ENCODE measurements around the gene PDXP. TPM values are rescaled to one million over a fixed set of nuclear protein-coding genes. Genes with fewer than 3 reads are reported as not detected.

Gene PDXP
- polyA plus RNA-seq, 1 donor (not counting 4 experiments of a cell fraction or from before 2014, with no cell fraction given), result 5.2 TPM

DNA sequence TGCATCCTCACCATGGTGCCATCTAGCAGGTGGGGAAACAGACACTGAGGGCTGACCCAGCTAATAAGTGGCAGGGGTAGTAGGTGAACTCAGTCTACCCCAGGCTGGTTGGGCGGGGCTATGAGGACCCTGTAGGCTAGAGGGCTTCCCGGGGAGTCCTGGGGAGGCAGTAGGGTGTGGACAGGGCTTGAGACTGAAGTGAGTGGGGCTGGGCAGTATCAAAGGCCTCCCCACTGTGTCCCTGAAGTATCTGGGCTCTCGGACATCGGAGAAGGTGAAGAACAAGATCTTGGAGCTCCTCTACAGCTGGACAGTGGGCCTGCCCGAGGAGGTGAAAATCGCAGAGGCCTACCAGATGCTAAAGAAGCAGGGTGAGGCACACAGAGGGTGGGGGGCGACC, 38.5 kb upstream of the PDXP start:
- Histone ChIP-seq H3K27me3 (ENCODE audit: control insufficient read depth, extremely low read depth, insufficient read depth, low read length) (no peaks in the 10 kb centered on the region), H3K27ac (ENCODE audit: control insufficient read depth, insufficient read depth, low read length) (no peak overlapping the region), H2AFZ (ENCODE audit: control insufficient read depth, low read length) (no peak overlapping the region), H3K9me1 (ENCODE audit: control insufficient read depth, extremely low read depth, insufficient read depth, low read length) (no peaks in the 10 kb centered on the region), H4K20me1 (ENCODE audit: control insufficient read depth, extremely low read depth, insufficient read depth, low read length) (no peaks in the 10 kb centered on the region), H3K4me1 (ENCODE audit: control insufficient read depth, extremely low read depth, insufficient read depth, low read length) (no peaks in the 10 kb centered on the region), H3K36me3 (ENCODE audit: control insufficient read depth in 2 of 2, extremely low read depth in 1 of 2, insufficient read depth in 2 of 2, low read length in 2 of 2) (peaks cover 35% of the 10 kb centered on the region in 2 experiments), H3K9ac (ENCODE audit: control insufficient read depth, extremely low read depth, insufficient read depth, low read length) (no peak overlapping the region), H3K4me3 (ENCODE audit: control insufficient read depth in 2 of 3, extremely low read depth in 1 of 3, insufficient read depth in 2 of 3, low read depth in 1 of 3, low read length in 3 of 3) (no peak overlapping the region), H3K79me2 (ENCODE audit: control insufficient read depth, insufficient read depth, low read length) (no peaks in the 10 kb centered on the region), H3K9me3 (ENCODE audit: control insufficient read depth, low read depth, low read length) (no peaks in the 10 kb centered on the region), H3K4me2 (ENCODE audit: control insufficient read depth, extremely low read depth, insufficient read depth, low read depth, low read length) (no peak overlapping the region)
- FAIRE-seq, result no peak
- dilution Hi-C loops (cut with MboI; ENCODE audit: extremely low pct_ligation_motif_present, low sequenced_read_pairs), result no loop called here
- no peak for DNase-seq (ENCODE audit: low read depth, low spot score)
- TF ChIP-seq, protein P1, sequence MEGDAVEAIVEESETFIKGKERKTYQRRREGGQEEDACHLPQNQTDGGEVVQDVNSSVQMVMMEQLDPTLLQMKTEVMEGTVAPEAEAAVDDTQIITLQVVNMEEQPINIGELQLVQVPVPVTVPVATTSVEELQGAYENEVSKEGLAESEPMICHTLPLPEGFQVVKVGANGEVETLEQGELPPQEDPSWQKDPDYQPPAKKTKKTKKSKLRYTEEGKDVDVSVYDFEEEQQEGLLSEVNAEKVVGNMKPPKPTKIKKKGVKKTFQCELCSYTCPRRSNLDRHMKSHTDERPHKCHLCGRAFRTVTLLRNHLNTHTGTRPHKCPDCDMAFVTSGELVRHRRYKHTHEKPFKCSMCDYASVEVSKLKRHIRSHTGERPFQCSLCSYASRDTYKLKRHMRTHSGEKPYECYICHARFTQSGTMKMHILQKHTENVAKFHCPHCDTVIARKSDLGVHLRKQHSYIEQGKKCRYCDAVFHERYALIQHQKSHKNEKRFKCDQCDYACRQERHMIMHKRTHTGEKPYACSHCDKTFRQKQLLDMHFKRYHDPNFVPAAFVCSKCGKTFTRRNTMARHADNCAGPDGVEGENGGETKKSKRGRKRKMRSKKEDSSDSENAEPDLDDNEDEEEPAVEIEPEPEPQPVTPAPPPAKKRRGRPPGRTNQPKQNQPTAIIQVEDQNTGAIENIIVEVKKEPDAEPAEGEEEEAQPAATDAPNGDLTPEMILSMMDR (optimal IDR thresholded peaks at IDR 0.05 in 1 of 3, IDR thresholded peaks at IDR 0.05 in 1 of 3, conservative IDR thresholded peaks at IDR 0.05 in 1 of 3; ENCODE audit: extremely low read depth in 1 of 3, insufficient read depth in 2 of 3, low read length in 3 of 3), result no peak
- no peak for TF ChIP-seq EZH2 (IDR thresholded peaks at IDR 0.05; ENCODE audit: low read length)

DNA sequence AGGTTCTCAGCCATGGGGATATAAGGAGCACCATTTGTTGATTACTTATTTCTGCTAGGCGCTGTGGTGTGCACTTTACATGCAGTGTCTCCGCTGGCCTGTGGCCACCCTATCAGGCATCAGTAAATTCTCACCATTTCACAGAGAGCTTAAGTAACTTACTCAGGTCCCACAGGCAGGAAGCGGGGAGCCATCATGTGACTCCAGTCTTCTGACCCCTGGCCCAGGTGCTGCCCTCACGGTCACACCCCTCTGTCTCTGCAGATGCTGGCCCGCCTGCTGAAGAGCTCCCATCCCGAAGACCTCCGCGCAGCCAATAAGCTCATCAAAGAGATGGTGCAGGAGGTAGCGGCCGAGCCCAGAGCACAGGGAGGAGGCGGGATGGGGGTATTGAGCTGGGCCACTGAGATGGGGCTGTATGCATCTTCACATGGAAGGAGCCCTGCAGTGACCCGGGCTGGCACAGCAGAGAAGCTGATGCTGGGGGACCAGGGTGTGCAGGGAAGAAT, 37.1 kb upstream of the PDXP start:
- H3K4me1 ChIP-seq (ENCODE audit: control insufficient read depth, extremely low read depth, insufficient read depth, low read length), result peaks cover 7% of the 10 kb centered on the region
- no peak for FAIRE-seq

More for the DNA sequence above, 37.1 kb upstream of the PDXP start:
- Histone ChIP-seq H3K9me1 (ENCODE audit: control insufficient read depth, extremely low read depth, insufficient read depth, low read length) (no peaks in the 10 kb centered on the region), H4K20me1 (ENCODE audit: control insufficient read depth, extremely low read depth, insufficient read depth, low read length) (no peaks in the 10 kb centered on the region), H3K79me2 (ENCODE audit: control insufficient read depth, insufficient read depth, low read length) (no peaks in the 10 kb centered on the region), H3K27me3 (ENCODE audit: control insufficient read depth, extremely low read depth, insufficient read depth, low read length) (no peaks in the 10 kb centered on the region), H3K9ac (ENCODE audit: control insufficient read depth, extremely low read depth, insufficient read depth, low read length) (no peak overlapping the region), H3K4me2 (ENCODE audit: control insufficient read depth, extremely low read depth, insufficient read depth, low read depth, low read length) (no peak overlapping the region), H3K27ac (ENCODE audit: control insufficient read depth, insufficient read depth, low read length) (no peak overlapping the region), H3K36me3 (ENCODE audit: control insufficient read depth in 2 of 2, extremely low read depth in 1 of 2, insufficient read depth in 2 of 2, low read length in 2 of 2) (peaks cover 34 to 35% of the 10 kb centered on the region in 2 experiments), H2AFZ (ENCODE audit: control insufficient read depth, low read length) (no peak overlapping the region), H3K9me3 (ENCODE audit: control insufficient read depth, low read depth, low read length) (no peaks in the 10 kb centered on the region), H3K4me3 (ENCODE audit: control insufficient read depth in 2 of 3, extremely low read depth in 1 of 3, insufficient read depth in 2 of 3, low read depth in 1 of 3, low read length in 3 of 3) (no peak overlapping the region)
- TF ChIP-seq, protein P1 (optimal IDR thresholded peaks at IDR 0.05 in 1 of 3, IDR thresholded peaks at IDR 0.05 in 1 of 3, conservative IDR thresholded peaks at IDR 0.05 in 1 of 3; ENCODE audit: extremely low read depth in 1 of 3, insufficient read depth in 2 of 3, low read length in 3 of 3), result no peak
- TF ChIP-seq EZH2 (IDR thresholded peaks at IDR 0.05; ENCODE audit: low read length), result no peak
- no peak for DNase-seq (ENCODE audit: low read depth, low spot score)
- dilution Hi-C loops (cut with MboI; ENCODE audit: extremely low pct_ligation_motif_present, low sequenced_read_pairs), result no loop called here

All from keratinocyte (primary cell).